ENCODE results near the gene LALBA. TPM values are rescaled to one million over a fixed set of nuclear protein-coding genes. Genes with fewer than 3 reads are reported as not detected.

The LALBA gene
- total and polyA plus RNA-seq, 9 of the 15 experiments (the other 6 are each of a cell fraction or from before 2014, with no cell fraction given): 0.21 TPM; not detected in 8

DNA sequence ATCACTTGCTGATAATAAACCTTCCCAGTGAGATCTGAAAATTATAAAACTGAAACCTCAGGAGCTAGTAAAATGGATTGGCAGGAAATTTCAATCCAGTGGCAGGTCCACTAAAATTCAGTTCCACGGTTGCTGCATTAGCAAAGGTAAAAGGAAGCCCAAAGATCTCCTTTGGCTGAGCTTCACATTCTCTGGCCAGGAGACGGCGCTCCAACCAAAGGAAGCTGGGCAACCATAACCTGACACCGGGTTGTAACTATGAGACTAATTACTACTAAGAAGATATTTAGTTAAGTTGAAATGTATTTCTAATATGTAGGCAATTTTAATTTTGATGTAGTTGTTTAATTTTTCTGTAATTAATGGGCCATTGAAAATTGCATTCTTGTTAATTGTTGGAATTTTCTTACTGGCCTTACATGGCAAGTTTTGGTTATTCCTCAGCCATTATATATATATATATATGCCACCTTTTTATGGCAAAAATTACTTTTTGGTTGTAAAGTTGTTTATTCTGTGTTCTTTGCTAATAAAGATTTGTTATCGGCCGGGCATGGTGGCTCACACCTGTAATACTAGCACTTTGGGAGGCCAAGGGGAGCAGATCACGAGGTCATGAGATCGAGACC is 27.4 kb downstream of the LALBA start (continued):
- TF ChIP-seq, protein P1, sequence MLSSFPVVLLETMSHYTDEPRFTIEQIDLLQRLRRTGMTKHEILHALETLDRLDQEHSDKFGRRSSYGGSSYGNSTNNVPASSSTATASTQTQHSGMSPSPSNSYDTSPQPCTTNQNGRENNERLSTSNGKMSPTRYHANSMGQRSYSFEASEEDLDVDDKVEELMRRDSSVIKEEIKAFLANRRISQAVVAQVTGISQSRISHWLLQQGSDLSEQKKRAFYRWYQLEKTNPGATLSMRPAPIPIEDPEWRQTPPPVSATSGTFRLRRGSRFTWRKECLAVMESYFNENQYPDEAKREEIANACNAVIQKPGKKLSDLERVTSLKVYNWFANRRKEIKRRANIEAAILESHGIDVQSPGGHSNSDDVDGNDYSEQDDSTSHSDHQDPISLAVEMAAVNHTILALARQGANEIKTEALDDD (IDR thresholded peaks at IDR 0.05): peak; percentile 86
- TF ChIP-seq, protein P2, sequence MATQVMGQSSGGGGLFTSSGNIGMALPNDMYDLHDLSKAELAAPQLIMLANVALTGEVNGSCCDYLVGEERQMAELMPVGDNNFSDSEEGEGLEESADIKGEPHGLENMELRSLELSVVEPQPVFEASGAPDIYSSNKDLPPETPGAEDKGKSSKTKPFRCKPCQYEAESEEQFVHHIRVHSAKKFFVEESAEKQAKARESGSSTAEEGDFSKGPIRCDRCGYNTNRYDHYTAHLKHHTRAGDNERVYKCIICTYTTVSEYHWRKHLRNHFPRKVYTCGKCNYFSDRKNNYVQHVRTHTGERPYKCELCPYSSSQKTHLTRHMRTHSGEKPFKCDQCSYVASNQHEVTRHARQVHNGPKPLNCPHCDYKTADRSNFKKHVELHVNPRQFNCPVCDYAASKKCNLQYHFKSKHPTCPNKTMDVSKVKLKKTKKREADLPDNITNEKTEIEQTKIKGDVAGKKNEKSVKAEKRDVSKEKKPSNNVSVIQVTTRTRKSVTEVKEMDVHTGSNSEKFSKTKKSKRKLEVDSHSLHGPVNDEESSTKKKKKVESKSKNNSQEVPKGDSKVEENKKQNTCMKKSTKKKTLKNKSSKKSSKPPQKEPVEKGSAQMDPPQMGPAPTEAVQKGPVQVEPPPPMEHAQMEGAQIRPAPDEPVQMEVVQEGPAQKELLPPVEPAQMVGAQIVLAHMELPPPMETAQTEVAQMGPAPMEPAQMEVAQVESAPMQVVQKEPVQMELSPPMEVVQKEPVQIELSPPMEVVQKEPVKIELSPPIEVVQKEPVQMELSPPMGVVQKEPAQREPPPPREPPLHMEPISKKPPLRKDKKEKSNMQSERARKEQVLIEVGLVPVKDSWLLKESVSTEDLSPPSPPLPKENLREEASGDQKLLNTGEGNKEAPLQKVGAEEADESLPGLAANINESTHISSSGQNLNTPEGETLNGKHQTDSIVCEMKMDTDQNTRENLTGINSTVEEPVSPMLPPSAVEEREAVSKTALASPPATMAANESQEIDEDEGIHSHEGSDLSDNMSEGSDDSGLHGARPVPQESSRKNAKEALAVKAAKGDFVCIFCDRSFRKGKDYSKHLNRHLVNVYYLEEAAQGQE (IDR thresholded peaks at IDR 0.05; ENCODE audit: borderline replicate concordance): peak; percentile 92
- TF ChIP-seq, protein P2 (CRISPR knock-in tag; IDR thresholded peaks at IDR 0.05; ENCODE audit: low read depth): no peak
- TF ChIP-seq, protein P3, sequence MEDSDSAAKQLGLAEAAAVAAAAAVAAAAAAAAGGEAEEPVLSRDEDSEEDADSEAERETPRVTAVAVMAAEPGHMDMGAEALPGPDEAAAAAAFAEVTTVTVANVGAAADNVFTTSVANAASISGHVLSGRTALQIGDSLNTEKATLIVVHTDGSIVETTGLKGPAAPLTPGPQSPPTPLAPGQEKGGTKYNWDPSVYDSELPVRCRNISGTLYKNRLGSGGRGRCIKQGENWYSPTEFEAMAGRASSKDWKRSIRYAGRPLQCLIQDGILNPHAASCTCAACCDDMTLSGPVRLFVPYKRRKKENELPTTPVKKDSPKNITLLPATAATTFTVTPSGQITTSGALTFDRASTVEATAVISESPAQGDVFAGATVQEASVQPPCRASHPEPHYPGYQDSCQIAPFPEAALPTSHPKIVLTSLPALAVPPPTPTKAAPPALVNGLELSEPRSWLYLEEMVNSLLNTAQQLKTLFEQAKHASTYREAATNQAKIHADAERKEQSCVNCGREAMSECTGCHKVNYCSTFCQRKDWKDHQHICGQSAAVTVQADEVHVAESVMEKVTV (CRISPR knock-in tag; IDR thresholded peaks at IDR 0.05): peak; percentile 97
- TF ChIP-seq, protein P4, sequence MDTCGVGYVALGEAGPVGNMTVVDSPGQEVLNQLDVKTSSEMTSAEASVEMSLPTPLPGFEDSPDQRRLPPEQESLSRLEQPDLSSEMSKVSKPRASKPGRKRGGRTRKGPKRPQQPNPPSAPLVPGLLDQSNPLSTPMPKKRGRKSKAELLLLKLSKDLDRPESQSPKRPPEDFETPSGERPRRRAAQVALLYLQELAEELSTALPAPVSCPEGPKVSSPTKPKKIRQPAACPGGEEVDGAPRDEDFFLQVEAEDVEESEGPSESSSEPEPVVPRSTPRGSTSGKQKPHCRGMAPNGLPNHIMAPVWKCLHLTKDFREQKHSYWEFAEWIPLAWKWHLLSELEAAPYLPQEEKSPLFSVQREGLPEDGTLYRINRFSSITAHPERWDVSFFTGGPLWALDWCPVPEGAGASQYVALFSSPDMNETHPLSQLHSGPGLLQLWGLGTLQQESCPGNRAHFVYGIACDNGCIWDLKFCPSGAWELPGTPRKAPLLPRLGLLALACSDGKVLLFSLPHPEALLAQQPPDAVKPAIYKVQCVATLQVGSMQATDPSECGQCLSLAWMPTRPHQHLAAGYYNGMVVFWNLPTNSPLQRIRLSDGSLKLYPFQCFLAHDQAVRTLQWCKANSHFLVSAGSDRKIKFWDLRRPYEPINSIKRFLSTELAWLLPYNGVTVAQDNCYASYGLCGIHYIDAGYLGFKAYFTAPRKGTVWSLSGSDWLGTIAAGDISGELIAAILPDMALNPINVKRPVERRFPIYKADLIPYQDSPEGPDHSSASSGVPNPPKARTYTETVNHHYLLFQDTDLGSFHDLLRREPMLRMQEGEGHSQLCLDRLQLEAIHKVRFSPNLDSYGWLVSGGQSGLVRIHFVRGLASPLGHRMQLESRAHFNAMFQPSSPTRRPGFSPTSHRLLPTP (IDR thresholded peaks at IDR 0.05; ENCODE audit: borderline replicate concordance, extremely low read depth, insufficient read length): no peak
- TF ChIP-seq, protein P5, sequence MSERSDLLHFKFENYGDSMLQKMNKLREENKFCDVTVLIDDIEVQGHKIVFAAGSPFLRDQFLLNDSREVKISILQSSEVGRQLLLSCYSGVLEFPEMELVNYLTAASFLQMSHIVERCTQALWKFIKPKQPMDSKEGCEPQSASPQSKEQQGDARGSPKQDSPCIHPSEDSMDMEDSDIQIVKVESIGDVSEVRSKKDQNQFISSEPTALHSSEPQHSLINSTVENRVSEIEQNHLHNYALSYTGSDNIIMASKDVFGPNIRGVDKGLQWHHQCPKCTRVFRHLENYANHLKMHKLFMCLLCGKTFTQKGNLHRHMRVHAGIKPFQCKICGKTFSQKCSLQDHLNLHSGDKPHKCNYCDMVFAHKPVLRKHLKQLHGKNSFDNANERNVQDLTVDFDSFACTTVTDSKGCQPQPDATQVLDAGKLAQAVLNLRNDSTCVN (CRISPR knock-in tag; IDR thresholded peaks at IDR 0.05): no peak
- TF ChIP-seq ARID2 (IDR thresholded peaks at IDR 0.05) (peak; percentile 82; the same call in 1 of the 2 replicates), MAZ (CRISPR knock-in tag; conservative IDR thresholded peaks at IDR 0.05 in 1 of 2, IDR thresholded peaks at IDR 0.05 in 1 of 2) (0 out of 4 replicates have a peak, but pooled peaks of 1 of the 2 experiments have one; percentile 40), ZC3H11A (IDR thresholded peaks at IDR 0.05; ENCODE audit: low read depth, low read length) (0 out of 2 replicates have a peak, but pooled peaks have one; percentile 47), CC2D1A (IDR thresholded peaks at IDR 0.05) (0 out of 2 replicates have a peak, but pooled peaks have one; percentile 55)
